ENCODE data around the gene CBX4.

CBX4 gene

DNA sequence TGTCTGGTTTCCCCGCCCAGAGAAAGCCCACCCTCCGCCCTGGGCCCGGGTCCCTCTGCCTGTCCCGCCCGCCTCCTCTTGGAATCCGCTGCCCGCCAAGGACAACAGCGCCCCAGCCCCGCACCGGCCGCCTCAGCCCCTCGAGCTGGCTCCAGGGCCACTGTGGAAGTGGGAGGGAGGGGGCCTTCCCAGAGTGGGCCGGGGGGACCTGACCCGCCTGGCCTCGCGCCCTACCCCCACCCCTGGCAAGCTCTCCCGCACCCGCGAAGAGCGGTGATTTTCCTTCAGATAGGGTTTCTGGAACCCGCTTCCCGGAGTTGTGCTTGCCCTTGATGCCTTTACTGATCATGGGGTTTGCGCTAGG, 40.1 kb downstream of the CBX4 start:
- no peak for DNase-seq

DNA sequence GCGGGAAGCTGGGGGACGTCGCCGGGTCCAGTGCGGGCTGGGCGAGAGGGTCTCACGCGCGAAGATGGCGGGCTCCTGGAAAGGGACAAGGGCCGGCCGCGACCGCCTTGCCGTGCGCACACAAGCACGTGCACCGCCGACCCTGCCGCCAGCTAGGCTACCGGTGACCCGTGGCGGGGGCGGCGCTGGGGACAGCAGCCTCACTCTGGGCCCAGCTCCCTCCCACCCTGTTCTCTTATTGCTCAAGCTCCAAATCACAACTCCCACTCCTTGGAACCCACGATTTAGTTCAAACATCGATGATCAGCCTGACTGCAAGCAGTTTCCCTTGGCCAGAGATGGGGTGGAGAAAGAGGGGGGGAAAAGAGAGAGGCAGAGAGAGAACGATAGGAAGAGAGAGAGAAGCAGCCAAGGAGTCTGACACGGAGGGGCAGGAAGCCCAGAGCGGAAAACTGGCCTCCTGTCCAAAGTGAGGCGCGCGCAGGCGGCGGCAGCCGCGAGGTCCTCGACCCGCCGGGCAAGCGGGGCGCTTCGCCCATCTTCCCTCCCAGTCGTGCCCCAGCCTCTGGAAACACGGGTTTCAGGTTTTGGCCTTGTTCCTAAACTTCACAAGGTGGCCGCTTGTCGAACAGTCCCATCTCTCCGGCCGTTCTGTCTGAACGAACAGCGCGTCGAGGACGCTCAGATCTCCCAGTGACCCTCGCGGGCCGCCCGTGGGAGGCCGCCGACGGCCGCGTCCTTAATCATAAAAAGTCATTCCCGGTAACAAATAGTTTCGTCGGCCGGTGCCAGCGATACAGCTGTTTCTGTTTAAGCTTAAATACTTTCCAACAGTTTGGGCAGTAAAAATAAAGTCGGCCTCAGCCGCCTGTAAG, 40.7 kb downstream of the CBX4 start:
- DNase-seq = peak in 1 of 2 experiments; percentile 46

DNA sequence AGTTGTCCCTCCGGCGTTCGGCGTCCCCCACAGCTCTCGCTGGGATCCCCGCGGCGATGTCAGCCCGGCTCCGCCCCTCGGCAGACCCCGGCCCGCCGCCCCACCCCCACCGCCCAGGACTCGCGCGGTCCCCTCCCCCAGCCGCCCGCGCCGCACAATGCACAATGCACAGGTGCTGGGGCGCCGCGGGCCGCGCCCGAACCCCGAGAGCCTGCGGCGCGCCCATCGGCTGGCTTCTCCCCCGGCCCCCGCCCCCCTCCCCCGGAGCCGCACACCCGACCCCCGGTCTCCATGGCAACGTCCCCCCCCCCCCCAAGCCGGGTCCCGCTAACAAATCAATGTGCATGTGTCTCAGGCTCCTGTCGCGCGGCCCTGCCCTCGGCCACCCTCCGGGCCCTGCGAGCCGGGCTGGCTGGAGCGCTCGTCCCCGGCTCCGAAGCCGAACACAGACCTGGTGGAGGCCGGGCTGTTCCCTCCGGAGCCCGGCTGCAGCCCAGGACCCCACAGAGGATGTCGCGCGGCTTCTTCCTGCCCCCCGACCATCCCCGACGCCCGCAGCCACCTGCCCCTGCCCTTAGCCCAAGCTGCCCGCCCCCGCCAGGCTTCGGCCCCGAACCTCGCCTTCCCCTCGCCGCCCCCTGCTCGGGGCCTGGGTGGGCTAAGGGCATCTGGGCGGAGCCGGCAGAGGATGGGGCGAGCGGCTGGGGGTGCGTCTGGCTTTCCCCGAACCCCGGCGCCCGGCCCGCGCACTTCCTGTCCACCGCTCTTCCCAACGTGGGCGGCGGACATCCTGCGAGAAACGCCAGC, 41.5 kb downstream of the CBX4 start:
- DNase-seq = peak; percentile 48 to 80

DNA sequence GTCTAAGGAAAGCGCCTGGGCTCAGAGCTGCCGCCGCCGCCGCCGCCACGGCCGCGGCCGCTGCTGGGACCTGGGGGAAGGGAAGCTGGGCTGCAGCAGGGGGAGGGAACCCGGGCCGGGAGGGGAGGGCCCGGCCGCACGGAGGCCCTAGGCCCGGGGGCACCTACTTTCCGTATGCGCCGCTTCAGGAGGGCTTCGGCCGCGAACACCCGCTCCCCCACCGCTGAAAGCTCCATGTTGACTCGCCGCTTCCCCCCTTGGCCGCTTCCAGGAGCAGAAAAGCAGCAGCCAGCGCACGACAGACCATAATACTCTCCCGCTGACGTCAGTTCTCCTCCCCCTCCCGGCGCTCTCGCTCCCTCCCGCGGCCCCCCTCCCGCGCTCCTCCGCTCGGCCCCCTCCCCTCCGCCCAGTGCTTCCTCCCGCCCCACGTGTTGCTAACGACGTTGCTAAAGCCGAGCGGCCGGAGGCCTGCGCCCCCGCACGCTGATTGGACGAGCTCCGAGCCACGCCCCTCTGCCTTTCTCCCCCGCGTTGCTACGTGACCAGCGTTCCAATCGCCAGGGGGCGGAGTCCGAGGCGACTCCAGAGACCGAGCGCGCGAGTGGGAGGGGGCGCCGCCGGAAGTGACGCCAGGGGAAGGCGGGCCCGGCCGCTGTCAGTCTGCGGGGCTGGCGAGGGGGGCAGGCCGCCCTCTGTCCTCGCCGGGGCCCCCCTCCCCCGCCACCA, 42.3 kb downstream of the CBX4 start, which contains the start of gene CBX8:
TSS of gene CBX8 (minus strand) at position 315 of the 729 bp plus-strand sequence. CDS start at position 236, 79 bp downstream.
- peak; percentile 97 to 100 for DNase-seq

- DNase-seq = no peak
Measured at GRCh38 chr17:79796444-79796762, 42.8 kb downstream of the CBX4 start.

- no peak for DNase-seq
Measured at GRCh38 chr17:79795795-79796443, 43.3 kb downstream of the CBX4 start.

DNA sequence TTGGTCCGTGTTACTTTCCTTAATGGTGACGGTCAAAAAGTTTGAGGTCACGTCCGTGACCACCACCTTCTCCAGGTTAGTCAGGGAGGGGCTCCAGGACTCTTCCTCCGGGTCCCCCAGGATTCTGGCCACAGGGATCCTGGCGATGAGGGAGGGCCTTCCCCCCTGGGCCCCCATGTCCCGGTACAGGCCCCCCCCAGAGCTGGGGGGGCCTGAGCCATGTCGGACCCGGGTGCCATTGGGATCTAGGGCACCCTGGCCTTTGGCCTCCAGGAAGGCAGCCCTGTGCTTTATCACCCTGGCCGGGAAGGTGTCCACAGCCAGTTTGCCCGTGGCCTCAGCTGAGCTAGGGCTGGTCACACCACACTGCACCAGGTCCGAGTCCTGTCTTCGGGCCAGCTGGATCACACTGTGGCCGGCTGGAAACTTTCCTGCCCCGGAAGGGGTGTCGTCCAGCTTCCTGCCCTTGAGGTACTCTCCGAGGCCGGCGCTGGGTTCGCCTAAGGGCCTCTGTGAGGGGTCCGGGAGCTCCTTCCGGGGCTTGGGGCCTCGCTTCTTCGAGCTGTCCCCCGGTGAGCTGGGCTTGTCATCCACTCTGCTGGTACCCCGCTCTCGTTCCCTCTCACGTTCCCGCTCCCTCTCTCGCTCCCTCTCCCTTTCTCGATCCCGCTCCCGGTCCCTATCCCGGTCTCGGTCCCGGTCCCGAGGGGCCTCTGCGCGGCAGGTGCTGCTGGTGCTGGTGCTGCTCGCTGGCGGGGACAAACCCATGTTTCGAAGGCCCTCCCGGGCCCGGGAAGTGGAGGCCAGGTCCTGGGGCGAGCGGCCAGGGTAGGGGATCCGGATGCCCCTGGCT, 44.4 kb downstream of the CBX4 start:
- DNase-seq = no peak

GRCh38 chr17:79793924-79794304, 45.3 kb downstream of the CBX4 start:
- no peak for DNase-seq

DNA sequence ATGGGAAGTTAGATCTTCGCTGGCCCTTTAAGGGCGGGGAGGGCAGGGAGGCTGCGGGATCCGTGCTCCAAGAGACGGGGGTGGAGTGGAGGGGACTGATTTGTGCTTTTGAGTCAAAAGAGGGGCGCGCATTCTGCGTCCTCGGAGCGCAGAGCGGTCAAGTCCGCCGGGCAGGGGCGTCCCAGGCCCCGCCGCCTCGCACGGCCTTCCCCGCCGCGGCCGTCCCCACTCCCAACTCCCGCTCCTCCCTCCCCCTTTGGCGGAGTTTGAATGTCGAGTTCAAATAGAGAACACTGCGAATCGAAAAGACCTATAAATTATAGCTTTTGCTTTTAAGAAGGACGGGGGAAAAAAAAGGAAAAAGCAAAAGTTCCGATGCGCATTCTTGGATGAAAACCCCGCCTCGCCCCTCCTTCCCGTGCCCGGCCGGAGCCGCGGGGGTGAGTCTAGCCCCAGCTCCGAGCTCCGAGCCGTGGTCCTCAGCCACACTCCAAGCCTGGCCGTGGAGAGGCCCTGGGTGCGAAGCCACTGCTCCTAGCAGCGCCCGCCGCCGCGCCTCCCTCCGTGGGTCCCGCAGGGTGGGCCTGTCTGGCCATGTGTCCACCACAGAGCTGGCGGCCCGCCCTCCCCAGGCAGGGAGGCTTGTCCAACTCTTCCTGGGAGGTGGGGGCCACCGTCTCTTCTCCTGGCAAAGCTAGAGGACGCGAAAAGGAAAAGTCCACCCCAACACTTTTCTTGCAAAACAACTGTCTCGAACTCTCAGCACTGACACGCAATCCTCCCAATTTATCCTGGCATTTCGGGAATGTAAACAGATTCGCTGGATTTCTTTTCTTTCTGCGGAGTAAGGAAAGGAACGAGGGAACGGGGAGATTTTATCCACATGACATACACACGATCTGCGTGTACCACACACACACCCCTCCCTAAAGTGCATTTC, 46.0 kb downstream of the CBX4 start:
- no peak for DNase-seq

DNA sequence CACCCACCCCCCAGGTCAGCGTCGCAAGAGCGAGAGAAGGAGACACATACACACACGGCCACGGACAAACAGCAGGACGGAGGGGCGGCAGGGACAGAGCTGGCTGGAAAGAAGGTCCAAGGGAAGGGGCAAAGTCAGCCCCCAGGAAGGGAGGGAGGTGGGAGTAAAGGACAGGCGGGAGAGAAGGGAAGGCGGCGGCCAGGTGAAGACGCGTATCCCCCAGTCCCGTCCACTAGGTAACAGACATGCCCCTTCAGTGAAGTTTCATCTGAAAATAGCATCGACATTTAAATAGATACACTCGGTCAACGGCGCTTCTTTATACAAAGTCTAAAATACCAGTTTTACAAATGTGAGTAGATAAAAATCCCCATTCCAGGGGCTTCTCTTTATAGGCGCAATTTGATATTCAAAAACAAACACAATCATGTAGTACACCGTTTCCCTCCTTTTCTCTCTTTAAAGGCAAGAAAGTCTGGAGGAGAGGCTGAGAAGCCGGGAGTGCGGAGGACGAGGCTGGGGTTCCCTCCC, 46.8 kb downstream of the CBX4 start:
- DNase-seq = no peak

- no peak for DNase-seq
Measured at GRCh38 chr17:79791735-79792161, 47.5 kb downstream of the CBX4 start.

GRCh38 chr17:79790805-79791734, 48.2 kb downstream of the CBX4 start:
- peak in 1 of 2 experiments; percentile 34 for DNase-seq

- DNase-seq = peak; percentile 21 to 78
Measured at GRCh38 chr17:79789943-79790804, 49.1 kb downstream of the CBX4 start.

GRCh38 chr17:79788989-79789942, 50.0 kb downstream of the CBX4 start:
- DNase-seq = no peak

- no peak for DNase-seq
Measured at GRCh38 chr17:79788455-79788854, 50.8 kb downstream of the CBX4 start.

DNA sequence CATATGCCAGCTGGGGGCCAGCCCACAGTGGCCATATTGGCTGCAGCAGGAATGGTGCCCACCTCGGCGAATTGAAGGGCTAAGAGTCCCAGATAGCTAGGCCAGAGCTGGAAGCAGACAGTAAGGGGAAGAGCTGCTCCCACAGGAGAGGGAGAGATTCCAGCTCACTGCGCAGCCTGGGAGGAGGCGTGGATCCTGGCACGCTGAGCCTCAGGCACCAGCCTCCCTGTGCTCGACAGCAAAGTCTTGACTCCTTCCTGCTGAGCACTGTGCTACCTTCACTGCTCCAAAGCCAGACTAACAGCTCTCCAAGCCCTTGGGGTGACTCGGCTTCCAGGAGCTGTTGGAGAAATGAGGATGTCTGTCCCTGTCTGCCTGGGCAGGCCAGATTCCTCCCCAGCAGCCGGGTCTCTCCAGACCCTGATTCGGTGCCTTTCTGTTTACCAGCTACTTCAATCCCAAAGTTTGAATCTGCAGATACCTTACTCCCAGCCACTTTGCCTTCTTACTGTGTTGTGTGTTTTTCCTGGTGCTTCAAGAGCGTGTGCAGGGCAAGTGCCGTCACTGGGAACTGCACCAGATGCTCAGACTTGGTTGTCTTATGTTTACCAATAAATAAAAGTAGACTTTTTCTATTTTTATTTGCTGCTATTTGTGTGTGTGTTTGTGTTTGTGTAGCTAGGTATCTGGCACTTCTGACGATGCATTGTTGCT, 52.2 kb downstream of the CBX4 start:
- no peak for DNase-seq

All from NCI-H526 (cell line).